ENCODE data around the gene TMSB10.

Gene TMSB10

GRCh38 chr2:84880645-84881521 is 24.6 kb upstream of the TMSB10 start, which contains the start of gene TRABD2A:
TRABD2A (minus strand) TSS chr2:84881084; CDS start chr2:84881039, 45 bp downstream.
- peak; percentile 28 to 52 for DNase-seq

GRCh38 chr2:84881581-84882413 is 23.7 kb upstream of the TMSB10 start:
- peak; percentile 84 to 85 for DNase-seq

GRCh38 chr2:84882414-84882738 is 23.1 kb upstream of the TMSB10 start:
- no peak for DNase-seq

- no peak for DNase-seq
Observed at GRCh38 chr2:84882775-84883550, 22.5 kb upstream of the TMSB10 start.

GRCh38 chr2:84884449-84884848 is 21.0 kb upstream of the TMSB10 start:
- no peak for DNase-seq

- no peak for DNase-seq
Observed at GRCh38 chr2:84885111-84885510, 20.3 kb upstream of the TMSB10 start.

- DNase-seq, result no peak
Observed at GRCh38 chr2:84886791-84887190, 18.7 kb upstream of the TMSB10 start.

GRCh38 chr2:84888401-84889276 is 16.8 kb upstream of the TMSB10 start:
- DNase-seq, result peak; percentile 72 to 84

- no peak for DNase-seq
Observed at GRCh38 chr2:84889332-84889731, 16.1 kb upstream of the TMSB10 start.

GRCh38 chr2:84891355-84892010 is 14.0 kb upstream of the TMSB10 start:
- no peak for DNase-seq

- DNase-seq, result peak in 1 of 2 donors; percentile 24
Observed at GRCh38 chr2:84894131-84894586, 11.3 kb upstream of the TMSB10 start.

- peak; percentile 27 to 31 for DNase-seq
Observed at GRCh38 chr2:84894758-84895520, 10.5 kb upstream of the TMSB10 start.

GRCh38 chr2:84896567-84896966 is 8.9 kb upstream of the TMSB10 start:
- DNase-seq, result no peak

GRCh38 chr2:84897773-84898172 is 7.7 kb upstream of the TMSB10 start:
- peak in 1 of 2 donors; percentile 14 for DNase-seq

GRCh38 chr2:84899304-84900204 is 5.9 kb upstream of the TMSB10 start:
- DNase-seq, result no peak

- peak; percentile 5 to 46 for DNase-seq
Observed at GRCh38 chr2:84900971-84901370, 4.5 kb upstream of the TMSB10 start.

DNA sequence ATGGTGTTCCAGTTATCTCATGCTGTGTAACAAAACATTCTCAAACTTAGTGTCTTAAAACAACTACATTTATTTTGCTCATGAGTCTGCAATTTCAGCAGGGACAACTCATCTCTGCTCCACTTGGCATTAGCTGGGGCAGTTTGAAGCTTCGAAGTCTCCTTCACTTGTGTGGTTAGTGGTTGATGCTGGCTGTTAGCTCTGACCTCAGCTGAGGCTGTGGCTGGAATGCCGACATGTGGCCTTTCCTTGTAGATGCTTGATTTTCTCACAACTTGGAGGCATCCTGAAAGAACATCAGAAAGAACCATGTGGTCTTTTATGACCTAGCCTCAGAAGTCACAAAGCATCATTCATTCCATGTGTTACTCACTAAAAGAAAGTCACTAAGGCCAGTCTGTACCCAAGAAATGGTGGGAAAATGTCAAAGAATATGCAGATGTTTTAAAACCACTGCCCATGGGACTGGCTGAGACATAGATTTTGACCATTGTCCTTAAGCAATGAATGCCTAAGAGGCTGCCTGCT is 3.8 kb upstream of the TMSB10 start:
- no peak for DNase-seq

DNA sequence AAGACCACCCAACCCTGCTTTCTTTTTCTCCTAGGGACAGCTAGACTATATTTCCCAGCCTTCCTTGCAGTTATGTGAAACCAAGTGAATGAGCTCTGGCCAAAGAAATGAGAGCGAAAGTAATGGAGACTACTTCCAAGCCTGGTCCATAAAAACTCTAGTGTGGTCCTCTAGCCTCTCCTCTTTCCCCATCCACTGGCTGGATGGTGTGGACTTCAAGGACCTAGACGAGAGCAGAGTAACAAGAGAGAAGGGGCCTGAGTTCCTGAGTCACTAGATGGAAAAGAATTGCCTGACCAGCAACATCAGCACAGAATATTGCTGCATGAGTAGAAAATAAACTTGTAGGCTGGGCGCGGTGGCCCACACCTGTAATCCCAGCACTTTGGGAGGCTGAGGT is 2.9 kb upstream of the TMSB10 start:
- no peak for DNase-seq

DNA sequence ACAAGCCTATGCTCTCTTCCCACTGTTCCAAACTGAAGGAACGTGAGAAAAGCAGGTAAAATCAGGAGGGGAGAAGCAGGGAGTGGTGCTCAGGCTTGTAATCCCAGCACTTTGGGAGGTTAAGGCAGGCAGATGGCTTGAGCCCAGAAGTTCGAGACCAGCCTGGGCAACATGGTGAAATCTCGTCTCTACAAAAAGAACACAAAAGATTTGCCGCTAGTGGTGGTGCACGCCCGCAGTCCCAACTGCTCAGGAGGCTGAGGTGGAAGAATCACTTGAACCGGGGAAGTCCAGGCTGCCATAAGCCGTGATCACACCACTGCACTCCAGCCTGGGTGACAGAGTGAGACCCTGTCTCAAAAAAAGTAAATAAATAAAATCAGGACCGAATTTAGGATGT is 1.3 kb upstream of the TMSB10 start:
- peak in 1 of 2 donors; percentile 7 for DNase-seq
